ENCODE data around the gene TIMM44. TPM values are rescaled to one million over a fixed set of nuclear protein-coding genes. Genes with fewer than 3 reads are reported as not detected.

TIMM44 gene
- total and polyA plus RNA-seq, 4 donors: 38.4 to 75.8 (median 53.0) TPM

DNA sequence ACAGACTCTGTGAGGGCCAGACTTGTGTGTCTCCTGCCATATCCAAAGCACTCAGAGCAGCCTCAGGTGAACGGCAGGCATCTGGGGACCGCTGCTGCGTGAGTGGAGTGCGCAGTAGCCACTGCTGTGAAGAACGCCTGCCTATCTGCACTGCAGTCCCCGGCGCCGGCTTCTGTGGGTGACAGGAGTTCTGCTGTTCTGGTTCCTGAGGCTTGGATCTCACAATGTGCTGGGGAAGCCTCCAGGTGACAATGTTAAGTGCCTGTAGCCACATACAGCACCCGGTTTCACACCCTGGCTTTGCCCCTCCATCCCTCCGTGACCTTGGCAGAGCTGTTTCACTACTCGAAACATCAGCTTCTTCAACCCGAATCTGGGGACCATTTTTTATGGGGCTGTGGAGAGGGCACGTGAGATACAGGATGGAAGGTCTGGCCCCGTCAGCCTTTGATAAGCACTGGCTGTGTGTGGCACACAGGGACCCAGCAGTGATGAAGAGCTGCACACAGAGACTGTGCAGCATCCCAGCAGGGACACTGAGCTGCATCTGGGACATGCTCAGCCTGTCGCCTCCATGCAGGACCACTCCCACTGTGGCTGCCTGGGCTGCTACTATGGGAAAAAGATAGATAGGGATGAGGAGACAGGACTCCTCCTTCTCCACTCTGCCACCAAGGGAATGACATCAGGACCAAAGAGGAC, 33.7 kb upstream of the TIMM44 start:
- Histone ChIP-seq H3K36me3 (ENCODE audit: control insufficient read depth in 4 of 4, insufficient read depth in 4 of 4, low read length in 4 of 4) (peaks cover 13 to 59% (median 37%) of the 10 kb centered on the region in 4 donors), H3K4me3 (no peak overlapping the region), H3K9me3 (ENCODE audit: control insufficient read depth in 4 of 4, insufficient read depth in 3 of 4, low read length in 3 of 4) (no peaks in the 10 kb centered on the region), H3K27ac (ENCODE audit: low read depth in 1 of 2, low read length in 1 of 2) (no peak overlapping the region), H3K9ac (ENCODE audit: insufficient read depth in 1 of 2, low read length in 2 of 2) (no peak overlapping the region), H3K27me3 (ENCODE audit: control insufficient read depth in 3 of 3, insufficient read depth in 3 of 3, low read length in 2 of 3) (no peaks in the 10 kb centered on the region), H3K4me1 (ENCODE audit: control insufficient read depth in 5 of 5, insufficient read depth in 5 of 5, low read length in 5 of 5) (no peaks in the 10 kb centered on the region)
- WGBS, 2 donors: 97 to 98% methylated on average over 15 of the region's 15 CpGs
- TF ChIP-seq, protein P1, sequence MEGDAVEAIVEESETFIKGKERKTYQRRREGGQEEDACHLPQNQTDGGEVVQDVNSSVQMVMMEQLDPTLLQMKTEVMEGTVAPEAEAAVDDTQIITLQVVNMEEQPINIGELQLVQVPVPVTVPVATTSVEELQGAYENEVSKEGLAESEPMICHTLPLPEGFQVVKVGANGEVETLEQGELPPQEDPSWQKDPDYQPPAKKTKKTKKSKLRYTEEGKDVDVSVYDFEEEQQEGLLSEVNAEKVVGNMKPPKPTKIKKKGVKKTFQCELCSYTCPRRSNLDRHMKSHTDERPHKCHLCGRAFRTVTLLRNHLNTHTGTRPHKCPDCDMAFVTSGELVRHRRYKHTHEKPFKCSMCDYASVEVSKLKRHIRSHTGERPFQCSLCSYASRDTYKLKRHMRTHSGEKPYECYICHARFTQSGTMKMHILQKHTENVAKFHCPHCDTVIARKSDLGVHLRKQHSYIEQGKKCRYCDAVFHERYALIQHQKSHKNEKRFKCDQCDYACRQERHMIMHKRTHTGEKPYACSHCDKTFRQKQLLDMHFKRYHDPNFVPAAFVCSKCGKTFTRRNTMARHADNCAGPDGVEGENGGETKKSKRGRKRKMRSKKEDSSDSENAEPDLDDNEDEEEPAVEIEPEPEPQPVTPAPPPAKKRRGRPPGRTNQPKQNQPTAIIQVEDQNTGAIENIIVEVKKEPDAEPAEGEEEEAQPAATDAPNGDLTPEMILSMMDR (IDR thresholded peaks at IDR 0.05; ENCODE audit: control extremely low read depth, extremely low read depth): no peak
- no peak for DNase-seq
- no peak for ATAC-seq (ENCODE audit: insufficient read depth, low FRiP score)

DNA sequence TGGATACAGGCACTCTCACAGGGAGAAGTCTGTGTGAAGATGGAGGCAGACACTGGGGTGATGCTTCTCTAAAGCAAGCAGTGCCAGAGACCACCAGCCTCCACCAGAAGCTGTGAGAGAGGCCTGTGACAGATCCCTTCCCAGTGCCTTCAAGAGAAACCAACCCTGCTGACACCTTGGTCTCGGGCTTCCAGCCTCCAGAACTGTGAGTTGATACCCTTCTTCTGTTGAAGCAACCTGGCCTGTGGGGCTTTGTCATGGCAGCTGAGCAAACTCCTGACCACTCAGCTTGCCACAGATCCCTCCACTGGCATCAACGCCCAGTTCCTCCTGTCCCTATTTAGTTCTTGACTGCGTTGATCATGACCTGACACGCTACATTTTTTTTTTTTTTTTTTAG, 33.0 kb upstream of the TIMM44 start:
- no peak for ATAC-seq (ENCODE audit: insufficient read depth, low FRiP score)
- TF ChIP-seq, protein P1 (IDR thresholded peaks at IDR 0.05; ENCODE audit: control extremely low read depth, extremely low read depth): no peak
- Histone ChIP-seq H3K27me3 (ENCODE audit: control insufficient read depth in 3 of 3, insufficient read depth in 3 of 3, low read length in 2 of 3) (no peaks in the 10 kb centered on the region), H3K4me1 (ENCODE audit: control insufficient read depth in 5 of 5, insufficient read depth in 5 of 5, low read length in 5 of 5) (no peaks in the 10 kb centered on the region), H3K4me3 (no peak overlapping the region), H3K36me3 (ENCODE audit: control insufficient read depth in 4 of 4, insufficient read depth in 4 of 4, low read length in 4 of 4) (peaks cover 13 to 62% (median 34%) of the 10 kb centered on the region in 4 donors), H3K9ac (ENCODE audit: insufficient read depth in 1 of 2, low read length in 2 of 2) (no peak overlapping the region), H3K27ac (ENCODE audit: low read depth in 1 of 2, low read length in 1 of 2) (no peak overlapping the region), H3K9me3 (ENCODE audit: control insufficient read depth in 4 of 4, insufficient read depth in 3 of 4, low read length in 3 of 4) (no peaks in the 10 kb centered on the region)
- 84 to 97% methylated on average over 4 of the region's 4 CpGs for WGBS, 2 donors
- DNase-seq: no peak

DNA sequence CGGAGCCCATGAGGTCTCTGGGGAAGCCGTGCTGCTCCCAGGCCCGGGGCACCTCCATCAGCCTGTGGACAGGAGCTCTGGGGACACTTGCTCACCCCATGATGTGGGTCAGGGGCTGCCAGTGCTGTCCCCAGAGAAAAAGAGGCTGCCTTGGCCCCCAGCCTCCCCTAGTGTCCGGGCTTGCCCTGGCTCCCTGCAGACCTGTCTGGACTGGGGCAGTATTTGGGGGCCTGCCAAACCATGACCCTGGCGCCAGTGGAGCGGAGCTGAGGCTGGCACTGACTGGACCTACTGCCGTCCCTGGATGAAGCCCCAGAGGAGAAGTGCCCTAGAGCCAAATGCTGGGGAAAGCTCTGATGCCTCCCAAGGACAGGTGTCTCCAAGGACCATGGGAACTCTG, 31.6 kb upstream of the TIMM44 start:
- no peaks in the 10 kb centered on the region for H3K27me3 ChIP-seq (ENCODE audit: control insufficient read depth in 3 of 3, insufficient read depth in 3 of 3, low read length in 2 of 3)
- no peak overlapping the region for H3K4me3 ChIP-seq
- H3K36me3 ChIP-seq (ENCODE audit: control insufficient read depth in 4 of 4, insufficient read depth in 4 of 4, low read length in 4 of 4): peaks cover 5 to 60% (median 36%) of the 10 kb centered on the region in 4 donors
- no peaks in the 10 kb centered on the region for H3K4me1 ChIP-seq (ENCODE audit: control insufficient read depth in 5 of 5, insufficient read depth in 5 of 5, low read length in 5 of 5)
- no peaks in the 10 kb centered on the region for H3K9me3 ChIP-seq (ENCODE audit: control insufficient read depth in 4 of 4, insufficient read depth in 3 of 4, low read length in 3 of 4)
- TF ChIP-seq, protein P1 (IDR thresholded peaks at IDR 0.05; ENCODE audit: control extremely low read depth, extremely low read depth): no peak
- ATAC-seq (ENCODE audit: insufficient read depth, low FRiP score) (no peak), DNase-seq (no peak)
- no peak overlapping the region for H3K27ac ChIP-seq (ENCODE audit: low read depth in 1 of 2, low read length in 1 of 2)
- WGBS, 2 donors: 92 to 96% methylated on average over 7 of the region's 7 CpGs
- no peak overlapping the region for H3K9ac ChIP-seq (ENCODE audit: insufficient read depth in 1 of 2, low read length in 2 of 2)

DNA sequence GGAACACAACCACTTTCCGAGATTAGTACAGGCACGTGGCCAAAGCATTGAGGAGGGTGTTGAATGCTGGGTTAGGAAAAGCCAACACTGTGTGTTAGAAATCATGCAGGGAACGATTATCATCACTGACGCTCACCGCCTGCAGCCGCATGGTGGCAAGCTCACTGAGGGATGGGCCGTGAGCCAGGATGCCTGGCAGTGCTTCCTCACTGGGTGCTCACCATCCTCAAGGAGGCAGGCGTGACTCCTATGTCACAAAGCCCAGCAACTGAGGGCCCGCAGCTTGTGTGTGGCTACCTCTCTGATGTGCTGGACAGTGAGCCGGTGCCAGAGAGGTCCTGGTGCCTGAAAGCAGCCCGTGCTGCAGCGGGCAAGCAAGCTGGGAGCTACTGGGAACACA, 30.4 kb upstream of the TIMM44 start:
- Histone ChIP-seq H3K4me1 (ENCODE audit: control insufficient read depth in 5 of 5, insufficient read depth in 5 of 5, low read length in 5 of 5) (no peaks in the 10 kb centered on the region), H3K4me3 (no peak overlapping the region), H3K27ac (ENCODE audit: low read depth in 1 of 2, low read length in 1 of 2) (no peak overlapping the region), H3K9me3 (ENCODE audit: control insufficient read depth in 4 of 4, insufficient read depth in 3 of 4, low read length in 3 of 4) (no peaks in the 10 kb centered on the region), H3K9ac (ENCODE audit: insufficient read depth in 1 of 2, low read length in 2 of 2) (no peak overlapping the region), H3K36me3 (ENCODE audit: control insufficient read depth in 4 of 4, insufficient read depth in 4 of 4, low read length in 4 of 4) (peaks cover 5 to 53% (median 38%) of the 10 kb centered on the region in 4 donors), H3K27me3 (ENCODE audit: control insufficient read depth in 3 of 3, insufficient read depth in 3 of 3, low read length in 2 of 3) (no peaks in the 10 kb centered on the region)
- ATAC-seq (ENCODE audit: insufficient read depth, low FRiP score) (no peak), DNase-seq (no peak)
- WGBS, 2 donors: 94 to 95% methylated on average over 12 of the region's 12 CpGs
- TF ChIP-seq, protein P1 (IDR thresholded peaks at IDR 0.05; ENCODE audit: control extremely low read depth, extremely low read depth): no peak

All from lung (tissue), 12 donors.